ENCODE results near the gene SHQ1.

SHQ1 gene

DNA sequence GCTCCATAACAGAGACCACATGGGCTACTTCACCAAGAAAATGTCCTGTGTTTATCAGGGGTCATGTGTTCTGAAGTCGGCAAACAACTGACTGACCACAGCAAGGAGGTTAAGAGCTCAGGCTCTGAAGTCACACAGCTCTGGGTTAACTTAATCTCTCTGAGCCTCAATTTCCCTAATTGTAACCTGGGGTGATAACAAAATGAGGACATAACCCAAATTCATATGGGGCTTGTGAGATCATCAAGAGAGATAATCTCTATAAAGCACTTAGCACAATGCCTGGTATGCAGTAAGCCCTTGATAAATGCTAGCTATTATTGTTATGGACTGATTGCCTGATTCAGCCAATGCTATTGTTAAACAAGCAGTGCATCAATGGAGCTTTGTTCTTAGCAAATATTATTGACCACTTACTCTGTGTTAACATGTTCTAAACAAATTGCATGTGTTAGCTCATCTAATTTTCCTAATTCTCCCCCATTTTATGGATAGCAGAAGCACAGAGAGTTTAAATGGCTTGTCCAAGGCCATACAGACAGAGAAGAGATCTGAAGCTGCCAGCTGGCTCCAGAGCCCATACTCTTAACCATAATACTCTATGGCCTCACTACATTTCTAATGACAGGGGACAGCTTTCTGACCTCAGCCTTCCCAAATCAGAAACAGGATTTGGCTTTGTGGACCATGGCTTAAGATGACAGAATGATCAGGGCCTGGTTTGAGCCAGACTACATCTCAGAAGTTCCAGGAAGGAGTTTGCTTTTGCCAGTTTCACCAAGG lies 78.3 kb downstream of the SHQ1 start:
- Histone ChIP-seq H3K36me3 (ENCODE audit: insufficient read depth) (no peaks in the 10 kb centered on the region), H3K9ac (no peak overlapping the region), H3K4me1 (ENCODE audit: low read depth, poor library complexity, severe bottlenecking) (no peaks in the 10 kb centered on the region), H3K27ac (no peak overlapping the region), H3K4me3 (IDR thresholded peaks at IDR 0.05; ENCODE audit: insufficient read depth, low read depth, low read length) (no peak overlapping the region), H3K27me3 (ENCODE audit: insufficient read depth, low read depth) (no peaks in the 10 kb centered on the region), H2AFZ (ENCODE audit: low read depth) (no peak overlapping the region), H3K4me2 (no peak overlapping the region), H3K79me2 (ENCODE audit: insufficient read depth, low read depth) (no peaks in the 10 kb centered on the region), H4K20me1 (ENCODE audit: insufficient read depth) (no peaks in the 10 kb centered on the region)
- TF ChIP-seq, protein P1, sequence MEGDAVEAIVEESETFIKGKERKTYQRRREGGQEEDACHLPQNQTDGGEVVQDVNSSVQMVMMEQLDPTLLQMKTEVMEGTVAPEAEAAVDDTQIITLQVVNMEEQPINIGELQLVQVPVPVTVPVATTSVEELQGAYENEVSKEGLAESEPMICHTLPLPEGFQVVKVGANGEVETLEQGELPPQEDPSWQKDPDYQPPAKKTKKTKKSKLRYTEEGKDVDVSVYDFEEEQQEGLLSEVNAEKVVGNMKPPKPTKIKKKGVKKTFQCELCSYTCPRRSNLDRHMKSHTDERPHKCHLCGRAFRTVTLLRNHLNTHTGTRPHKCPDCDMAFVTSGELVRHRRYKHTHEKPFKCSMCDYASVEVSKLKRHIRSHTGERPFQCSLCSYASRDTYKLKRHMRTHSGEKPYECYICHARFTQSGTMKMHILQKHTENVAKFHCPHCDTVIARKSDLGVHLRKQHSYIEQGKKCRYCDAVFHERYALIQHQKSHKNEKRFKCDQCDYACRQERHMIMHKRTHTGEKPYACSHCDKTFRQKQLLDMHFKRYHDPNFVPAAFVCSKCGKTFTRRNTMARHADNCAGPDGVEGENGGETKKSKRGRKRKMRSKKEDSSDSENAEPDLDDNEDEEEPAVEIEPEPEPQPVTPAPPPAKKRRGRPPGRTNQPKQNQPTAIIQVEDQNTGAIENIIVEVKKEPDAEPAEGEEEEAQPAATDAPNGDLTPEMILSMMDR (conservative IDR thresholded peaks at IDR 0.05; ENCODE audit: low read depth, low read length): no peak

DNA sequence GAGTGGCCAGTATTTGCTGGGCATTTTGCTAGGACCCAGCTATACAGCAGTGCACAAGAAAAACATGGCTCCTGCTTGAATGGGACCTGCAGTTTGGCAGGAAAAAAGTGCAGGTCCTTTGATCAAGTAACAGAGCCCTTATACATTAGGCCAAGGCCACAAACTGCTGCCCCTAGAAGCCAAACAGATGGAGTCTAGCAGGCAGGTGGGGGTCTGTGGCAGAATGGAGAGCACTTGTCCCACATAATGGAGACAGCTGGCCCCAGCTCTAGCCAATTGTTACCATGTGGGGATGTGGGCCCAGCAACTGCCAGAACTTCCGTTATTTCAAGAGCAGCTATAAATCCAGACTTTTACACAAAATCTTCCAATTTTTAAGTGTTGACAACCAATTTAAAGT lies 79.3 kb downstream of the SHQ1 start:
- H3K36me3 ChIP-seq (ENCODE audit: insufficient read depth): no peaks in the 10 kb centered on the region
- no peaks in the 10 kb centered on the region for H3K27me3 ChIP-seq (ENCODE audit: insufficient read depth, low read depth)
- H4K20me1 ChIP-seq (ENCODE audit: insufficient read depth): no peaks in the 10 kb centered on the region
- H3K9ac ChIP-seq: no peak overlapping the region
- no peak overlapping the region for H3K4me2 ChIP-seq
- no peaks in the 10 kb centered on the region for H3K4me1 ChIP-seq (ENCODE audit: low read depth, poor library complexity, severe bottlenecking)
- H3K79me2 ChIP-seq (ENCODE audit: insufficient read depth, low read depth): no peaks in the 10 kb centered on the region
- TF ChIP-seq, protein P1 (conservative IDR thresholded peaks at IDR 0.05; ENCODE audit: low read depth, low read length): no peak
- H3K4me3 ChIP-seq (IDR thresholded peaks at IDR 0.05; ENCODE audit: insufficient read depth, low read depth, low read length): no peak overlapping the region
- H3K27ac ChIP-seq: no peak overlapping the region
- H2AFZ ChIP-seq (ENCODE audit: low read depth): no peak overlapping the region

DNA sequence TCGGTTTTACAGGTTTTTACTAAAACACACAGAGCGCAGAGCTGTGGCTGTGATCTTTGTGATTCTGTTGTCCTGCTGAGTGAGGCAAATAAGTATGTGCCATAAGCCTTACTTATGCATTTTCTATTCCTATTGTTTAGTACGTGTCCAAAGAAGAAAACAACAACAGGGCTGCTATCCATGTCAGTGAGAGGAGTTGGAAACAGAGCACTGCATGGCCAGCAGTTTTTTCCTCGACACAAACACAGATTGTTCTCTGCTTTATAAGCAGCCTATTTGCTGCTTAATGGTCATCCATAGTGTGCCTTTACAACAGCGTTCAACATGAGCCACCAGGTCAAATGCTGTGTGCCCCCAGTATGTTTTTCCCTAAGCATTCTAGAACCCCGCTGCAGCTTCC lies 79.8 kb downstream of the SHQ1 start:
- Histone ChIP-seq H3K36me3 (ENCODE audit: insufficient read depth) (no peaks in the 10 kb centered on the region), H3K4me3 (IDR thresholded peaks at IDR 0.05; ENCODE audit: insufficient read depth, low read depth, low read length) (no peak overlapping the region), H3K9ac (no peak overlapping the region), H2AFZ (ENCODE audit: low read depth) (no peak overlapping the region), H4K20me1 (ENCODE audit: insufficient read depth) (no peaks in the 10 kb centered on the region), H3K27me3 (ENCODE audit: insufficient read depth, low read depth) (no peaks in the 10 kb centered on the region), H3K79me2 (ENCODE audit: insufficient read depth, low read depth) (no peaks in the 10 kb centered on the region), H3K4me2 (no peak overlapping the region), H3K27ac (no peak overlapping the region), H3K4me1 (ENCODE audit: low read depth, poor library complexity, severe bottlenecking) (no peaks in the 10 kb centered on the region)
- TF ChIP-seq, protein P1 (conservative IDR thresholded peaks at IDR 0.05; ENCODE audit: low read depth, low read length): no peak

DNA sequence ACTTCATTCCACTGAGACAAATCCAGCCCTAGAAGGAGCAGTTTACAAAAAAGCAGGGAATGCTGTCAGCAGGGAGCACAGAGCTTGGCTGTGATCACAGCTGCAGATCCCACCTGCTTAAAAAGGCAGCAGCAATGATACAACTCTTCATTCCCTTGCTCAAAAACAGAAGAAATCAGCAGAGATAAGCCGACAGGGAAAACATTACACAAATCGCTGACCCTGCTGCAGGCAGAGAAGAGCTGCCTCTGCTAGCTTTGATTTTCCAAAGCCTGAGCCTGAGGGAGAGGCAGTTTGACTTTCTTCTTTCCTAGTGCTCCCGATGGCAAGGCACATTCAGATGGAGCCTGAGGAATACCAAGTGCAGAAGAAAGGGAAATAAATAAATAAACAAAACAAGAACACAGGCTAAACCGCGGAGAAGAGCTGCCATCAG lies 80.2 kb downstream of the SHQ1 start:
- H3K4me2 ChIP-seq: no peak overlapping the region
- H3K4me3 ChIP-seq (IDR thresholded peaks at IDR 0.05; ENCODE audit: insufficient read depth, low read depth, low read length): no peak overlapping the region
- H3K9ac ChIP-seq: no peak overlapping the region
- H3K79me2 ChIP-seq (ENCODE audit: insufficient read depth, low read depth): no peaks in the 10 kb centered on the region
- H3K27ac ChIP-seq: no peak overlapping the region
- no peak overlapping the region for H2AFZ ChIP-seq (ENCODE audit: low read depth)
- H4K20me1 ChIP-seq (ENCODE audit: insufficient read depth): no peaks in the 10 kb centered on the region
- no peaks in the 10 kb centered on the region for H3K36me3 ChIP-seq (ENCODE audit: insufficient read depth)
- TF ChIP-seq, protein P1 (conservative IDR thresholded peaks at IDR 0.05; ENCODE audit: low read depth, low read length): no peak
- no peaks in the 10 kb centered on the region for H3K4me1 ChIP-seq (ENCODE audit: low read depth, poor library complexity, severe bottlenecking)
- H3K27me3 ChIP-seq (ENCODE audit: insufficient read depth, low read depth): no peaks in the 10 kb centered on the region

All from KMS-11 (cell line).